GM10266 (cell line): Measurements from ENCODE around the gene MET.

Source experiments
- DNase-seq: peaks from one replicate; pipeline ENCODE4 v3.0.0; 2012; ENCODE audit errors: extremely low spot score
- CTCF ChIP-seq: IDR thresholded peaks from 2 replicates; pipeline ENCODE4 v1.5.1; 2012; ENCODE audit warnings: mild to moderate bottlenecking, low read depth; ENCODE audit not compliant: control insufficient read depth, insufficient read depth; ENCODE audit errors: missing control alignments

The MET gene

GRCh38 chr7:116675812-116676355, 3.9 kb downstream of the MET start:
- DNase-seq: no peak
- no peak for TF ChIP-seq CTCF

DNA sequence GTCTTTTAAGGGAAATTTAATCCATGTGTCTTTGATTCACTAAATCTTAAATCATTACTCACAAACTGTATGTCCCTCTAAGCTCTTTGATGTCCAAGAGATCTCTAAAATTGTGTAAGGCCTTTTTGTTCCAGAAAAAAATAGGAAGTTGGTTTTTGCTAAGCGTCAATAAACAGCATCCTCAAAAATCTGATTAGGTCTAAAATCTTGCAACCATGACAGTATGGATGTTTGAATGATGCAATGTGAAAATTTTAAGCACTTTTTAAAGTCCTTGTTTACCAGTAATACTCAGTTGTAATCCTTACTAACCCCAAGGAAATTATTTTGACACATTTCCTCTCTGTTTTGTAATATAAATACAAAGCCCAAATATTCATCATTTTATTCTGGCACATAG, 6.8 kb downstream of the MET start:
- DNase-seq: no peak
- TF ChIP-seq CTCF: no peak

- peak; percentile 33 for DNase-seq
- TF ChIP-seq CTCF: no peak
Observed at GRCh38 chr7:116679500-116679899, 7.5 kb downstream of the MET start.

DNA sequence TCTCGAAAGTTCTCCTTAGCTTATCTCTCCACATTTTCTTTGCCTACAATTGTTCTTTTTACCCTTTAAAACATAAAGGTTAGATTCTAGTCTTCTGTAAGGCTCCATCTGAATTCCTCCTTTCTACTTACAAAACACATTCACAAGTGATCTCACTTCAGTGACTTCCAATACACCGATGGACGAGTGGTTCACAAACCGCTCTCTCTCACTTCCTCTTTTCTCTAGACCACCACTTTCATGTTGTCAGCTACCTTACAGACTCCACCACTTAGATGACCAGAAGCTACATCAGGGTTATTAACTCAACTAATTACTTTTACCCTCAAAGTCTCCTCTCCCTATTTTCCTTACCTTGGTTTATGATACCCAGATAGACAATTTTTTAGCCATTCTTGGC, 11.8 kb downstream of the MET start:
- DNase-seq: peak; percentile 43
- no peak for TF ChIP-seq CTCF

- TF ChIP-seq CTCF: no peak
- DNase-seq: no peak
Observed at GRCh38 chr7:116686033-116686432, 14.0 kb downstream of the MET start.

- no peak for TF ChIP-seq CTCF
- DNase-seq: no peak
Observed at GRCh38 chr7:116686812-116687419, 14.9 kb downstream of the MET start.

GRCh38 chr7:116687801-116688201, 15.8 kb downstream of the MET start:
- no peak for TF ChIP-seq CTCF
- no peak for DNase-seq
